ENCODE data around the gene SNAPIN.
"Not testable (repeated sequence)": the region's sequence is repeated elsewhere in the genome, so short reads cannot be mapped to it uniquely, and the experiment has no call there.

The SNAPIN gene

DNA sequence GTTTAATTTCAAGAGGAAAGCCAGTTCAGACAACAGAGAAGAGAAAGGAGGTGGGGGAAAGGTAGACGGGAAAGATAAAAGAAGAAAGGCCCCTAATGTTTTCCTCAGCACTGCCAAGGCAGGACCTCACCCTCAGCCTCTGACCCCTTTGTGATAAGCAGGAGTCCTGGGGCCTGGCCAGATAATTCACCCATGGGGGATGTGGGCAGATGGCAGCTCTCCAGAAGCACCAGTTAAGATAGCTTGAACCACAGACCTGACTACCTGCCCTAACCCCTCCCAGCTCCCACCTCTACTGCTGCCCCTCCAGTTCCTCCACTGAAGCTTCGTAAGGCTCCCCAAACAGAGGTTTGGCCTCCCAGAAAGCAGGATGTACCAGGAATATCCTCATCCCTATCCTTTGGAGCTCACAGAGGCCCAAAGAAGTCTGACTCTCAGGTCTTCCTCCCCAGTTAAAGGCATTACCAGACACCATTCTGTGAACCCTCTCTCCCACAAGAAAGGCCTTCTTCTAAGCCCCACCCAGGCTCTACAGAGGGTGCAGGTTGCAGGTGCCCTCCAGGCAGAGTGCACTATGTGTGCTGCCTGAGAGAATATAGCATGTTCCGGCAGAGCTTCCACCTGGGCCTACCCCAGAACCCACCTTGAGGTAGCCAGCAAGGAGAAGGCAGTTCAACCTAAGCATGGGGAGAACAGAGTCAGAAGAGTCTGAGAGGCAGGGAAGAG is 9.2 kb upstream of the SNAPIN start:
- DNase-seq, result peak; percentile 32

DNA sequence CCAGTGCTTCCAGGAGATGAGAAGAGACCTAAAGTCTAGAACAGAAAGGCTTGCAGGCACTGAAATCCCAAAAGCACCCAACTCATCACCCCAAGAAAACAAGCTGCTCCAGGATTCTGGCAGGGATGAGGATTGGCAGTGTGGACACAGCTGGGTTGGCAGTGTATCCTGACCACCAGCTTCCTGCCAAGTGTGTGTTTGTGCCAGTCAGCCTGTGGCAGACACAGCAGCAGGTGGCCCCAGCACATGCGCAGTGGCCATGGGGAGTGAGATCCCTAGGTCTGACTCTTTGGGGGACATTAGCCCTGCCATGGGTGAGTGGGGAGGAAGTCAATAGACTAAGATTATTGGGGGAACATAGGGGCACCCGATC is 8.7 kb upstream of the SNAPIN start:
- no peak for DNase-seq

DNA sequence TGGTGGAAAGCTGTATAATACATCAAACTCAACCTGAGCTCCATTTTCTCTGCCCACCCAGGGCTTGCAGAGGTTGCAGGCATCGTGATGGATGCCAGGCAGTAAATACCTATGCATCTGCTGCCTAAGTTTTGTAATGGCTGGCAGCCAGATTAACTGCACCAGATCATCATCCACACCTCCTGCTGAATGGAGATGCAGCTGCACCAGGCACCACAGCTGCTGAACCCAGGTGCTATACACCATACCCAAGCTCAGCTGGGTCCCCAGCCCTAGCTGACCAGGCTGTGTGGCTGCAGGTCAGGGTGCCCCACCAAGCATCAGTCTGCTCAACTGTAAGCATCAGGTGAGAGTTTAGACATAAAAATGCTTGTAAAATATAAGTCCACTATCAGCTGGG is 6.7 kb upstream of the SNAPIN start:
- no peak for DNase-seq

DNA sequence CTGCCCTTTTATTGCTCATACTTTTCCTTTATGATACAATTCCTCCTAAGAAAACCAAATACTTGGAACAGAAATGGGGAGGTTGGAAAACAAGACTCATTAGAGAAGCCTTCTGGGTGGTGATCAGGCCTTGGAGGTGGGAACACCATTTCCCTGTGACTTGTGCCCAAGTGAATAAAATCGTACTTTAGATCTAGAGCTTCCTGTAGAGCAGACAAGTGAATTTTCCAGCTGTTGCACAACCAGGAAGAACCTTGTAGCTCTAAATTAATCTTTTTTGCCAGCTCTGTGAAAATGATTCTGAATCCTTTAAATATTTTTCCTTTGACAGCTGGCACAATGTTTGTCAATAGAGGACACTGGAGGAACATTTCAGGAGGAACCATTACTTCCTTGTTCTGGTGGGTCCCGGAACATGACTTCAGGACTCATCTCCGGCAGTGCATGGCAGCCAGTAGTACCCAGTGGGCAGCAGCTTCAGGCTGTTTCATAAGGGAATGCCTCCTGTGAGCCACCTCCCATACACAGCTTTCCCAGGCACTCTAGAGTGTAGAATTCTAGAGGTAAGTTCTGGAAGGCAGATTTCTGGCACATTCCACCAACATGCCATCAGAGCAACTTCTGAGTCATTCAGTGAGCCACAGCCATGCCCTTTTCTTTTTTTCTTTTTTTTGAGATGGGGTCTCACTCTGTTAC is 5.5 kb upstream of the SNAPIN start:
- no peak for DNase-seq

DNA sequence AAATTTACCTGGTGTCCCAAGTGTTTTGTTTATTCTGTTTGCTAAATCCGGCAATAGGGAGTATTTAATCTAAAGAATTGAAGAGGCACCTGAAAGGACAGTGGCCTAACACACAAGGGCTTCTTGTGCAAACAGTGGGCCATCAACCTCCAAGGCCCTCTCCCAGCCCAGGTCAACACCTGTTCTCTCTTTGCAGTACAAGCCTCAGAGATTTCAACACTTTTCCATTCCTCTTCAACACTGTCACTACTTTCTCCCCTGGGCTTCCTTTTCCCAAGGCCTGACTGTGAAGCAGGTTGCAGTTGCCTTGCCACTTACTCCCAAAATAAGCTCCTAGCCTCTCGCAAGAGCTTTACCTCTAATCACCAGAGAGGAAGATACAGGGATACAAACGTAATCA is 3.2 kb upstream of the SNAPIN start:
- DNase-seq, result no peak

DNA sequence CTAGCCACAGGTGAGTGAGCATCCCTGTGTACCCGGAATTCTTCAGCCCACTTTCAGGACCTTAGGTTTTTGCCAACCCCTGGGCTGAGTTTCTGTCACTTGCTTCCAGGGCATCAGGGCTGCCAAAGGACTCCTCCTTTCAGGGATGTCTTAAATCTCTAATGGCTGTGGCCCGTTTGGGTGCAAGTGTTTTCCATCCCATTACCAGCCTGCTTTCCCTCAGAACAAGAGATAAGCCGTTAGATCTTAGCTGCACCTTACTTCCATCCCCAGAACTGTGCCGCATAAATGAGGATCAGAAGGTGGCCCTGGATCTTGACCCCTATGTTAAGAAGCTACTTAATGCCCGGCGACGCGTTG is 652 bp downstream of the SNAPIN start:
- no peak for DNase-seq

DNA sequence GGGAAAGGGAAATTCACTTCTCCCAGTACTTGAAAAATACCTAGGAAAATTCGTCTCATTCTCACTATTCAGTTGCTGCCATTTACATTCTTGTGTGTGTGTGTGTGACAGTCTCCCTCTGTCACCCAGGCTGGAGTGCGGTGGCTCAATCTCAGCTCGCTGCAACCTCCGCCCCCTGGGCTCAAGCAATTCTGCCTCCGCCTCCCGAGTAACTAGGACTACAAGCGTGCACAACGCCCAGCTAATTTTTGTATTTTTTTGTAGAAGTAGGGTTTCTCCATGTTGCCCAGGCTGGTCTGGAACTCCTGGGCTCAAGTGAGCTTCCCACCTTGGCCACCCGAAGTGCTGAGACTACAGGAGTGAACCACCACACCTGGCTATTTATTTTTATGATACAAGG is 1.2 kb downstream of the SNAPIN start:
- no peak for DNase-seq

DNA sequence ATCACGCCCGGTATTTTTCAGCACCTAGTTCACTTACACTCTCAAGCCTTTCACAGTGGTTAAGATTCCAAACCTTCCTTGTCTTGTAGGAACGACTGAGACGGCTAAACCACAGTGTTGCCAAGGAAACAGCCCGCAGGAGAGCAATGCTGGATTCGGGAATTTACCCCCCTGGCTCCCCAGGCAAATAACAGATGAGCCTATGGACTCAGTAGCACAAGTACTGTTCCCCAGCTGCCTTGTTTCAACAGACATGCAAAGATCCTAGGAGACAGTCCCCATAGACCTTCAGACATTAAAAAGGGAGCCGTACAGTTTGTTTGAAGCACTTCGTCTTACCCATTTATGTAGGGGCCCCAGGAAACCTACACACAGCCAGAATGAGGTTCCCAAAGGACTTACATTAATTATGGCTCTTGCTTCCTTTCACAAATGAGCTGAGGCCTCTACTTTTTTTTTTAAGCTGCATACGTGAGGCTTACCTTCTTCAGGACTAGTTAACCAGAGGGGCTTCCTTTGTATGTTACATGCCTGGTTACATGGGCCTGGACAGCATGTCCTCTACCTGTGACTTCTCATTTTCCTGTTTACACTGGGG is 2.7 kb downstream of the SNAPIN start:
- DNase-seq, result no peak

DNA sequence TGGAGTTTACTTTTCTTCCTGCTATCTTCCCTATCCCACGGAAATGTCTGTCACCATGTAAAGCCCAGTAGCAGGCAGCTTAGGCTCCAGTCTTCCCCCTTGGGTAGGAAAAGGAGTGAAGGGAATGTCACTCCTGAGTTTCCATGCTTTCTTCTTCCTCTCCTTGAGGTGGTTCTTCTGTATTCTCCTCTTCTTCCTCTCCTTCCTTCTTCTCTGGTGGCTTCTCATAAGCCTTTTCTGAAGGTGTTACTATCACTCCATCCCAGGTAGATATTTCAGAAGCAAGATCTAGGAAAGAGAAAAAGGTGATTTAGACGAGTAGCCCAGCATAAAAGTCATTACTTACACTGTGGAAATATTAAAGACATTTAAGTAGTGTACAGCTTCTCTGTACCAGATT is 3.8 kb downstream of the SNAPIN start:
- no peak for DNase-seq

DNA sequence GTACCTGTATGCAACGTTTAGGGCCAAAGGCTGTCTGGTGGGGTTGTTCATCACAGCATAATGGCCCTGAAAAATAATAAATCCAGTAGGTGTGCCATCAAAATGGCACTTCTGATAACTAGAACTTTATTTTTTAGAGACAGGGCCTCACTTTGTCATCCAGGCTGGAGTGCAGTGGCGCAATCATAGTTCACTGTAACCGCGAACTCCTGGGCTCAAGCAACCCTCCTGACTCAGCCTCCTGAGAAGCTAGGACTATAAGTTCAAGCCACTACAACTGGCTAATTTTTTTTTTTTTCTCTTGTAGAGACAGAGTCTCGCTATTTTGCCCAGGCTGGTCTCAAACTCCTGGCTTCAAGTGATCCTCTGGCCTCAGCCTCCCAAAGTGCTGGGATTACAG is 4.7 kb downstream of the SNAPIN start:
- DNase-seq, result no peak

DNA sequence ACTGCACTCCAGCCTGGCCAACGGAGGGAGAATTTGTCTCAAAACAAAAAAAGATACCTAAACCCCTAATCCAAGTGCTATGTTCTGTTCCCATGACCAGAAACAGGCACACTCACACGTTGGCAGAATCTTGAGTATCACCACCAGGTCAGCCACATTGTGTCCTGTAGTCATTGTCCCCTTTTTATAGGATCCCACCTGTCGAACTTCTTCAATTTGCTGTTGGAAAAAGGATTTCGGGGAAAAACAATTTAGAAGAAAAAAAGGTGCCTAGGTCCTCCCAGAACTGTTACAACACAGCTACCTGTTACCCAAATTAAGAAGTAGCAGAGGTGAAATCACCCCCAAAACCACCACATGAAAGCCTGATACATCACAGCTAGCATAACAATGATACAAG is 8.9 kb downstream of the SNAPIN start:
- no peak for DNase-seq

DNA sequence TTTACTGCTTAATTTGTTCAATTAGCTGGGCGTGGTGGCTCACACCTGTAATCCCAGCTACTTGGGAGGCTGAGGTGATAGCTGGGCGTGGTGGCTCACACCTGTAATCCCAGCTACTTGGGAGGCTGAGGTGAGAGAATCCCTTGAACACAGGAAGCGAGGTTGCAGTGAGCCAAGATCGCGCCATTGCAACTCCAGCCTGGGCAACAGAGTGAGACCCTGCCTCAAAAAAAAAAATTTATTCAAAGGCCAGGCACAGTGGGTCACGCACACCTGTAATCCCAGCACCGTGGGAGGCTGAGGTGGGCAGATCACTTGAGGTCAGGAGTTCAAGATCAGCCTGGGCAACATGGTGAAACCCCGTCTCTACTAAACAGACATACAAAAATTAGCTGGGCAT is 10.2 kb downstream of the SNAPIN start:
- DNase-seq, result not testable (repeated sequence)

DNA sequence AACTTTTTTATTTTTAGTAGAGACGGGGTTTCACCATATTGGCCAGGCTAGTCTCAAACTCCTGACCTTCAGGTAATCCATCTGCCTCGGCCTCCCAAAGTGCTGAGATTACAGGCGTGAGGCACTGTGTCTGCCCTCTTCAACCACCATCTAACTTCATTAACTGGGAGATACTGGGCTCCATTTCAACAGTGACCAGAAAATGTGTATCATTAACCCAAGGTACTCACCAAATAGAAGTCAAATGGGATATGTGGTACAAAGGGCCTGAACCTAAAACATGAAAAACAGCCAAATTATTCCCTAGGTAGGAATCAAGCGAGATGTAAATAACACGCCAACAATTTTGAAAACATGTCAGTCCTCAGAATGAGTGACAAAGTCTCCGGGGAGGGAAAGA is 11.1 kb downstream of the SNAPIN start:
- DNase-seq, result no peak

DNA sequence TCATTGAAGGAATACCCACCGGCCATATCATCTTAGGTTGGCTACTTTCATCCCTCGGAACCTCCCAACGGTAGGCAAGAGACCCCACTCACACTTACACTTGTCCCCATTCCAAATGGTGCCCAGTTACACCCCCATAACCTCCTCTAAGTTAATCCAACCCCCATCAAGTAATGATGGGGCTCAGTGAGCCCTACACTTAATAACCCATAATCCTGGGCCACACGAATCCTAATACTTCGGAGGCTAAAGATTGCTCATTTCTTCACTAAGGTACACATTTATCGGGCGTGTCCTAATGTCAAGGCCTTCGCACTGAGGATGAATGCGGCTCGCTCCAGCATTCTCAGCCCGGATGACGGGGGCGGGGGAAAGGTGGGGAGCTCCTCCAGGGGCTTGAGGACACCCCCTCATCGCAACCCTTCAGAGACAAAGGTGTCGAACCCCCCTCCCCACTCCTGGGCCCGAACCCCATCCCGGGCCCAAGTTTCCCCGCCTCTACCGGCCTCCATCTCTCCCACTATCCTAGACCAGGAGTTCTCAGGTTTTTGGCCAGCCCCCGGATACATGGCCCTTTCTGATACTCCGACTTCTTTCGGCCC is 11.9 kb downstream of the SNAPIN start:
- no peak for DNase-seq

DNA sequence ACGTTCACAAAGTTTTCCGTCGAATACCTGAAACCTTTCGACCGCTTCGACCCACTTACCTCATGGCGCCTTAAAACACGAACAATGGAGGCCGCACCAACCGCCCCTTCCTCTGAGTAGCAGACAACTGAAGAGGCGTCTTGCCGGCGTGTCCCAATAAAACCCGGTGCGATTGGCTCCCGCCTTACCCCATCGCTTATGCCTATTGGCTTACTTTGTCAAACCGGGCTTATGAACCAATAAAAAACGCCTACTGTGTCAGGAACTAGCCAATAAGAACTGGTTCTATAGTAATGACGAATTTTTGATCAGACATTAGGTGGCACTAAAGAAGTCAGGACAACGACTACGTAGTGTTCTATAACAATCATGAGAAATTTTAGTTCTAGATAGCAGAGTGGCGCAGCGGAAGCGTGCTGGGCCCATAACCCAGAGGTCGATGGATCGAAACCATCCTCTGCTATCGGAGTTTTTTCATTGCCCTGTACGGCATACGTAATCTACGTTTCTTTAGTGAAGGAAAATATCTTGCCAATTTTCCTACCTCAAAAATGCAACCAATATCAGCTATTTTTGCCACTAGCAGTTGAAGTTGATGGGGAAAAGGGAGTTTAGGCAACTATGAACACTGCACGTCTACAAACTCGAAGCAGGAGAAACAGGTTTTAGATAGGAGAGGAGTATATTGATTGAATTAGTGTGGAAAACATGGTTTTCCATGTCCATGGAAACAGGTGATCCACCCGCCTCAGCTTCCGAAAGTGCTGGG is 12.5 kb downstream of the SNAPIN start, which contains the start of gene ILF2:
Gene ILF2, minus strand, starts transcription at position 135 of the 769 bp plus-strand sequence. Its CDS starts 71 bp downstream, at position 64.
- DNase-seq, result peak; percentile 99

DNA sequence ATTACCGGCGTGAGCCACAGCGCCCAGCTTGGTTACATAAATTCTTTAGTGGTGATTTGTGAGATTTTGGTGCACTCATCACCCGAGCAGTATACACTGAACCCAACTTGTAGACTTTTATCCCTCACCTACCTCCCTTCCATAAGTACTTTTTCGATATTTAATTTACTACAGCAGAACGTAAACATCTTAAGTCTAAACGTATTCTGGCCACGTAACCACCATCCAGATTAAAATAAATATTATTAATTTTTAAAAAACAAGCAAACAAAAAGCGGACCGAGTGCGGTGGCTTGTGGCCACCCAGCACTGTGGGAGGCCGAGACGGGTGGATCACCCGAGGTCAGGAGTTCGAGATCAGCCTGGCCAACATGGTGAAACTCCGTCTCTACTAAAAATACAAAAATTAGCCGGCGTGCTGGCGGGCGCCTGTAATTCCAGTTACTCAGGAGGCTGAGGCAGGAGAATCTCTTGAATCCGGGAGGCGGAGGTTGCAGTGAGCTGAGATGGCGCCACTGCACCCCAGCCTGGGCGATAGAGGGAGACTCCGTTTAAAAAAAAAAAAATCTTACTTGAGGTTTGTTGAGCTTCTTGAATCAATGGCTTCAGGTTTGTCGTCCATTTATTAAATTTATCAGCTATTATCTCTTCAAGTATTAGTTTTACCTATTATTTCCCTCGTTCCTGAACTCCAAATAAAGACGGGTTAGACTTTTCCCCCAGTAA is 13.3 kb downstream of the SNAPIN start:
- DNase-seq, result peak; percentile 46

DNA sequence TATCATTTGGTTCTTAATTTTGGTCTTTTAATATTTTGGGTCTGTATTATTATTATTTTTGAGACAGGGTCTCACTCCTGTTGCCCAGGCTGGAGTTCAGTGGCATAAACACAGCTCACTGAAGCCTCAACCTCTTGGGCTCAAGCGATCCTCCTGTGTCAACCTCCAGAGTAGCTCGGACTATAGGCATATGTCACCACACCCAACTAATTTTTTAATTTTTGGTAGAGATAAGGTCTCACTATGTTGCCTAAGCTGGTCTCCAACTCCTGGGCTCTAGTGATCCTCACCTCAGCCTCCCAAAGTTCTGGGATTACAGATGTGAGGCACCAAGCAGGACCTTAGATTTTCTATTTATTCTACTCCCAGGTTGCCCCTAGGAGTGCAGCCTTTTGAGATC is 15.0 kb downstream of the SNAPIN start:
- DNase-seq, result no peak

DNA sequence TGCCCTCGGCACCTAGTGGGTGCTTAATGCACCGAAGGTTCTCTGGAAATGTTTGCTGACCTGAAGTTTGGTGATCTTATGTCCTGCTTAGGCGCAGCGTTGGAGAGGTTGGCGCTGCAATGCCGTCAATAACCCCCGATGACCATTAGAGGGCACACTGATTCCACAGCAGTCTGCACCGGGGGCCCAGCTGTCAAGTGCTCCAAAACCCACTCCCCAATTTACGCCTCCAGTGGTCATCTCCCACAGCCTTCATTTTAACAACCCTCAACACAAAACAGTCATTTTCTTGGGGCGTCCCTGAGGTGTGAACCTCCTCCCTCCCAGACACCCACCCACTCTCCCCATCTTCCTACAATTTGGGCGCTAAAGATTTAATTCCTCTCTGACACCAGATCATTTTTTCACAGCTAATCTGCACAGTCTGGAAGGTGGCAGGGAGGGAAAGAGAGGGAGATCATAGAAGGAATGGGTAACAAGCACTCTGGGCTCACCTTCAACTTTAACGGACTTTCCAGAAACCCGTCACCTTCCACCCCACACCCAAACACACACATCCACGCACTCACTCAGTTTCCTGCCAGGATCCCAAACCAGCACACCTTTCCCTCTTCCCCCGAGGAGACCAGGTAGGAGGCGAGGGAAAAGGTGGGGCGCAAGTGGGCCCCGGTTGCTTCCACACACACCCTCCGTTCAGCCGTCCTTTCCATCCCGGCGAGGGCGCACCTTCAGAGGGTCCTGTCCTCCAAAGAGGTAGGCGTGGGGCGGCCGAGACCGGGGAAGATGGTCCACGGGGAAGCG is 19.4 kb downstream of the SNAPIN start:
- DNase-seq, result peak; percentile 25

DNA sequence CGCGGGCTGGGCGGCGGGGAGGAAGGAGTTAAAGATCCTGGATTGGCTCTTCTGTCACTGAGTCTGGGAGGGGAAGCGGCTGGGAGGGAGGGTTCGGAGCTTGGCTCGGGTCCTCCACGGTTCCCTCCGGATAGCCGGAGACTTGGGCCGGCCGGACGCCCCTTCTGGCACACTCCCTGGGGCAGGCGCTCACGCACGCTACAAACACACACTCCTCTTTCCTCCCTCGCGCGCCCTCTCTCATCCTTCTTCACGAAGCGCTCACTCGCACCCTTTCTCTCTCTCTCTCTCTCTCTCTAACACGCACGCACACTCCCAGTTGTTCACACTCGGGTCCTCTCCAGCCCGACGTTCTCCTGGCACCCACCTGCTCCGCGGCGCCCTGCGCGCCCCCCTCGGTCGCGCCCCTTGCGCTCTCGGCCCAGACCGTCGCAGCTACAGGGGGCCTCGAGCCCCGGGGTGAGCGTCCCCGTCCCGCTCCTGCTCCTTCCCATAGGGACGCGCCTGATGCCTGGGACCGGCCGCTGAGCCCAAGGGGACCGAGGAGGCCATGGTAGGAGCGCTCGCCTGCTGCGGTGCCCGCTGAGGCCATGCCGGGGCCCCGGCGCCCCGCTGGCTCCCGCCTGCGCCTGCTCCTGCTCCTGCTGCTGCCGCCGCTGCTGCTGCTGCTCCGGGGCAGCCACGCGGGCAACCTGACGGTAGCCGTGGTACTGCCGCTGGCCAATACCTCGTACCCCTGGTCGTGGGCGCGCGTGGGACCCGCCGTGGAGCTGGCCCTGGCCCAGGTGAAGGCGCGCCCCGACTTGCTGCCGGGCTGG is 20.2 kb downstream of the SNAPIN start, which contains the start of gene NPR1:
Gene NPR1, plus strand, starts transcription at position 170 of the 818 bp plus-strand sequence. Its CDS starts 421 bp downstream, at position 591.
- no peak for DNase-seq

Measured in central memory CD4-positive, alpha-beta T cell (primary cell).